GM18505 (cell line): ENCODE data around the gene PIGC.
A peak's percentile ranks its signal among the peaks of the same experiment; 100 is the strongest.

Experiments used
- ATAC-seq: cut with Tn5 transposase; IDR thresholded peaks from one replicate; pipeline ENCODE4 v1.9.1; 2021; ENCODE audit not compliant: unreplicated experiment
- POLR2A ChIP-seq: IDR thresholded peaks from 4 replicates; pipeline ENCODE4 v1.6.1; 2011; ENCODE audit warnings: borderline replicate concordance; ENCODE audit not compliant: insufficient read depth, insufficient read length; ENCODE audit errors: extremely low read depth

Gene PIGC

GRCh38 chr1:172443666-172444453 lies at the start of gene PIGC:
PIGC (minus strand) TSS chr1:172444069; CDS start chr1:172442622, 1,447 bp downstream.
- peak; percentile 69 for TF ChIP-seq POLR2A
- peak; percentile 99 for ATAC-seq

- no peak for TF ChIP-seq POLR2A
- no peak for ATAC-seq
These were observed 48.6 kb upstream of the PIGC start for GRCh38 chr1:172492421-172492820.

GRCh38 chr1:172489847-172490246 lies 46.0 kb upstream of the PIGC start:
- no peak for TF ChIP-seq POLR2A
- ATAC-seq, result no peak

GRCh38 chr1:172488393-172488792 lies 44.5 kb upstream of the PIGC start:
- no peak for TF ChIP-seq POLR2A
- ATAC-seq, result no peak

GRCh38 chr1:172487550-172487949 lies 43.7 kb upstream of the PIGC start:
- ATAC-seq, result no peak
- TF ChIP-seq POLR2A, result no peak

- no peak for ATAC-seq
- no peak for TF ChIP-seq POLR2A
These were observed 43.1 kb upstream of the PIGC start for GRCh38 chr1:172486805-172487454.

- ATAC-seq, result no peak
- no peak for TF ChIP-seq POLR2A
These were observed 41.8 kb upstream of the PIGC start for GRCh38 chr1:172485626-172486025.

GRCh38 chr1:172484252-172484651 lies 40.4 kb upstream of the PIGC start:
- ATAC-seq, result no peak
- no peak for TF ChIP-seq POLR2A

GRCh38 chr1:172483448-172483847 lies 39.6 kb upstream of the PIGC start:
- no peak for ATAC-seq
- TF ChIP-seq POLR2A, result no peak

GRCh38 chr1:172482044-172482443 lies 38.2 kb upstream of the PIGC start:
- no peak for TF ChIP-seq POLR2A
- no peak for ATAC-seq

- ATAC-seq, result no peak
- TF ChIP-seq POLR2A, result no peak
These were observed 36.6 kb upstream of the PIGC start for GRCh38 chr1:172480431-172480830.

GRCh38 chr1:172478485-172478884 lies 34.6 kb upstream of the PIGC start:
- no peak for ATAC-seq
- TF ChIP-seq POLR2A, result no peak

GRCh38 chr1:172477741-172478140 lies 33.9 kb upstream of the PIGC start:
- no peak for ATAC-seq
- no peak for TF ChIP-seq POLR2A

GRCh38 chr1:172477216-172477615 lies 33.3 kb upstream of the PIGC start:
- TF ChIP-seq POLR2A, result no peak
- ATAC-seq, result no peak
